Non-pigmented ciliary epithelial cell (primary cell): ENCODE data around the gene ZNF813.
"Not testable (repeated sequence)": the region's sequence is repeated elsewhere in the genome, so short reads cannot be mapped to it uniquely, and the experiment has no call there.

ENCODE experiments used
- DNase-seq: peaks from one replicate; pipeline ENCODE4 v3.0.0-alpha.2; 2010; ENCODE audit warnings: low read depth

The ZNF813 gene

GRCh38 chr19:53467485-53468262, at the start of gene ZNF813:
ZNF813 (plus strand) TSS chr19:53467733; CDS start chr19:53483823, 16,090 bp downstream.
- no peak for DNase-seq

GRCh38 chr19:53420520-53421315, 46.8 kb upstream of the ZNF813 start:
- DNase-seq = not testable (repeated sequence)

GRCh38 chr19:53422551-53422950, 45.0 kb upstream of the ZNF813 start:
- no peak for DNase-seq

GRCh38 chr19:53423074-53423473, 44.5 kb upstream of the ZNF813 start:
- DNase-seq = not testable (repeated sequence)

- DNase-seq = not testable (repeated sequence)
Observed at GRCh38 chr19:53423680-53424079, 43.9 kb upstream of the ZNF813 start.

DNA sequence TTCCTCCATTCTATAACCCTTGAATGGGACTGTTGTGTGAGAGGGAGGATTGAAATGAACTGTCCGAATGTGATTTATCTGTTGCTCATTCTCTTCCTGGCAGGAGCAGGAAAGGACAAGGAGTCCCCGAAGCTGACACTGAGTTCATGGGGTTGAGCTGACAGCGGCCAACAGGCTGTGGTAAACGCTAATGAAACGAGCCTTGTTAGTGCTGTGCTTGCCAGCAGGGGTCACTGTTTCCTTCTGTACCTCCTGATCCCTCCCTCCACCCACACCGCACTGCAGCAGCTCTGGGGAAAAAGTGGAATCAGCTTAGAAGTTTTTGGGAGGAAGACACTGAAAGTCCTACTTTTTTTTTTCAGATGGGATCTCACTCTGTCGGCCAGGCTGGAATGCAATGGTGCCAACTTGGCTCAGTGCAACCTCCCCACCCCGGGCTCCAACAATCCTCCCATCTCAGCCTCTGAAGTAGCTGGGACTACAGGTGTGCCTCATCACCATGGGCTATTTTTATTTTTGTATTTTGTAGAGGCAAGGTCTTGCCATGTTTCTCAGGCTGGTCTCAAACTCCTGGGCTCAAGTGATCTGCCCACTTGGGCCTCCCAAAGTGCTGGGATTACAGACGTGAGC, 42.5 kb upstream of the ZNF813 start:
- DNase-seq = peak; percentile 24

DNA sequence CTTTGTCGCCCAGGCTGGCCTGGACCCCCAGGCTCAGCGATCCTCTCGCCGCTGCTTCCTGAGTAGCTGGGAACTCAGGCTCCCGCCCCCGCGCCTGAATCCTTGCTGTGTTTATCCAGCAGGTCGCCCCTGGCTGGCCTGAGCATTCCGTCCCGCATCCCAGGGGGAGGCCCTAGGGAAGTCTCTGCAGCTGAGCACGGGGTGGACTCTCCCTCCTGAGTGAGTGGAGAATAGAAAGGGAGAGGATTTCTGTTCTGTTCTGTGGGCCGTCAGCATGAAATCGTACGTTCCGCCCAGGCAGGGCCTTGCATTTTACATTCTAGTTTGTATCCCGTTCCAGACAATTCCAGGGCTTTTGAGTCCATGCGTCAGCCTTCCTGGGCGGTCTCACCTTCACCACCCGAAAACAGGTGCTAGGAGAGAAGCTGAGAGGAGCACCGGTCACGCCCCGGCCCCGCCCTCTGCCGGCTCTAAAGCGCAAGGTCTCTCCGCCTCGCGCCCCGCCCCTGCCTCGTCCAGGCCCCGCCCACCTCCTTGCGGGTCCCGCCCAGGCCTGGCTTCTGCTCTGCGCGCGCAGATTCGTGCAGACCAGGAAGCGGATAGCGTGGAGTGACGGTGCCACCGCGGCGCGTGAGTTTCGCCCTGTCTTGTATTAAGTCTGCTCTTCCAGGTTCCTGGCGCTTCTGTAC, 36.0 kb upstream of the ZNF813 start, which contains the start of gene ZNF761:
ZNF761 (plus strand) TSS at position 586 of the 689 bp plus-strand sequence. CDS start 15,285 bp downstream, outside the sequence.
- peak; percentile 44 for DNase-seq

DNA sequence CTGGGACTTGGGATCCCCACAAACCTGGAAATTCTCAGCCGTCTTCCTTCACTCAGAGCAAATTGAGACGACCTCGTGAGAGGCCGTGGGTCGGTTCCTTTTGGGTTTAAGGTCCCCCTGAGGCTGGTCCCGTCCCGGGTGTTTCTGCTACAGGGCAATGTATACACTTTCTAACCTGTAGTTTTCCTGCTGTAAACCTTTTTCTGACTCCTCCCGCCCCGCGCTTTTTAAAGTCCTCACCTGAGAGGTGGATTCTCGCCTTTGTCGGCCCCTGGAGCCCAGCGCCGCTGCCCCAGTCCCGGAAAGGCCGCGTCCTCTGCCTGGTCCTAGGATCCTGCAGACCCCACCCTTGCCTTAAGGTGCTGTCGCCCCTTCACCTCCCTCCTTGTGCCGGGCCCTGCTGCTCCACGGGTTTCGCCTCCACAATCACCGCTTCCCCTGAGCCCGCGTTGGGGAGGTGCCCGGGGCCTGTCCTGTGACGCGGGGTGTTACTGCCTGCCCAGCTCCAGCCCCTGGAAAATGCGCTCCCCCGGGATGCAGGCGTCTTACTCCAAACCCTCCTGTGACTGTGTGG, 35.4 kb upstream of the ZNF813 start:
- no peak for DNase-seq

- not testable (repeated sequence) for DNase-seq
Observed at GRCh38 chr19:53443809-53444208, 23.7 kb upstream of the ZNF813 start.

GRCh38 chr19:53447196-53447595, 20.3 kb upstream of the ZNF813 start:
- not testable (repeated sequence) for DNase-seq

GRCh38 chr19:53455828-53456227, 11.7 kb upstream of the ZNF813 start:
- DNase-seq = no peak

GRCh38 chr19:53460131-53460721, 7.3 kb upstream of the ZNF813 start:
- DNase-seq = not testable (repeated sequence)

DNA sequence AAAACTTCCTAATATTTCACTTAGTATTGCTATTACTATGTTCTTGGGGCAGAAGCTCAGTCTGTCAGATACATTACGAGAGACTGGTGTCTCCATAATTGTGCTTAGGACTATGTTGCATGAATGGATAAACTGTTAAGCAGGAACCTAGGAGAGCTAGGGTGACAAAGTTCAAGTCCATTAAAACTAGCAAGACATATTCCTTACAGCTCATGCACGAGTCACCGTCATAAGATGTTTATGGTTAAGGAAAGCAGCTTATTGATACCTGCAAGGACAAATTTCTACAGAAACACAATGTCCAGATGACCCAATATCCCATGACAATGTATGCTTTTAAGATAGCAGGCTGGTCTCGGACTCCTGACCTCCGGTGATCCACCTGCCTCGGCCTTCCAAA, 5.7 kb upstream of the ZNF813 start:
- DNase-seq = no peak

DNA sequence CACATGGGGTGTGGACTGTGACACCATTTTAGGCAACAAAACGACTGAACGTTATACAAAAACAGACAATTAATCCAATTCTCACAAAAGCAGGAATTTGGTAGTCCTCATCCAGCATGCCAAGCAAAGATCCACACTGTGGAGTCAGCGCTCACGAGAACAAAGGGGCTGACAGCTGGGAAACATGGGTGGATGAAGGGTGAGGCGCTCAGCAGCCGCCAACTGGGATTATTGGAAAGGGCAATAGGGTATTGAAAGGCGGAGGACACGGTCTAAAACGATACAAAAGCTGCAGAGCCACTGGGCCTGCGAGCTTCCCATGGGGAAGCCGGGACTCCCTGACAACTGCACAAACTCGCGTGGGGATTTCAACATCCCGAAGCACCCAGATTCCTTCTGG, 4.7 kb upstream of the ZNF813 start:
- DNase-seq = no peak

DNA sequence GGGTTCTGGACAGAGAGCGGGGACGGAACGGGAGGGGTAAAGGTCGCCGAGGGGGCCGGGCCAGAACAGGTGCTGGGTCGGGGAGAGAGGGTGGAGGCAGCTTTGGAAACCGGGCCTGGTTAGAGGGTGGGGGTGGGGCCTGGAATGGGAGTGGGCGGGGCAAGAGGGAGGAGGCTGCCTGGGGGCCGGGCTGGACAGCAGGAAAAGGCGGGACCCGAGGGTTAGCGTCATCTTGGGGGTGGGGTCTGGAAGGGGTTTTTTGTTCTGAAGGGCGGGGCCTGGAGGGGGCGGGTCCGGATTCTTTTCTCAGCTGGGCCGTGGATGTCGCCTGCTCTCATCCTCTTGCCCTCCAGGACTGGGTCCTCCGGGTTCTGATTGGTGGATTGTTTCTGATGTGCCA, 4.3 kb upstream of the ZNF813 start:
- DNase-seq = no peak

DNA sequence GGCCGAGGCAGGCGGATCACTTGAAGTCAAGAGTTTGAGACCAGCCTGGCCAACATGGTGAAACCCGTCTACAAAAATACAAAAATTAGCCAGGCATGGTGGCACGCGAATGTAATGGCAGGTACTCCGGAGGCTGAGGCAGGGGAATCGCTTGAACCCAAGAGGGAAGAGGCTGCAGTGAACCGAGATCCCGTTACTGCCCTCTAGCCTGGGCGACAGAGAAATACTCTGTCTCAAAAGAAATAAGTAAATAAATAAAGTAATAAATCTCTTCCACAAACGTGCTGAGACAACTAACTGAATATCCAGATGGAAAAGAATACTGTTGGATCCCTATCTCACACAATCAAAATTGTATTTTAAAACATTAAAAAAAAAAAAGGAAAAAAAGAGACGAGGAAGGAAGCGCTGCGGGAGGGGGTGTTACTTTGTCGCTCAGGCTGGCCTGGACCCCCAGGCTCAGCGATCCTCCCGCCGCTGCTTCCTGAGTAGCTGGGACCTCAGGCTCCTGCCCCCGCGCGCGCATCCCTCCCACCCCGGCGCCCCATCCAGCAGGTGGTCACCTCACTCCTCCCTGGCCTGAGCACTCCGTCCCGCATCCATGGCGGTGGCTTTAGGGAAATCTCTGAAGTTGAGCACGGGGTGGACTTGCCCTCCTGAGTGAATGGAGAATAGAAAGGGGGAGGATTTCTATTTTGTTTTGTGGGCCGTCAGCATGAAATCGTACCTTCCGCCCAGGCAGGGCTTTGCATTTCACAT, 628 bp upstream of the ZNF813 start:
- DNase-seq = no peak

- not testable (repeated sequence) for DNase-seq
Observed at GRCh38 chr19:53468628-53469027, 1.1 kb downstream of the ZNF813 start.

GRCh38 chr19:53471916-53472315, 4.4 kb downstream of the ZNF813 start:
- no peak for DNase-seq

DNA sequence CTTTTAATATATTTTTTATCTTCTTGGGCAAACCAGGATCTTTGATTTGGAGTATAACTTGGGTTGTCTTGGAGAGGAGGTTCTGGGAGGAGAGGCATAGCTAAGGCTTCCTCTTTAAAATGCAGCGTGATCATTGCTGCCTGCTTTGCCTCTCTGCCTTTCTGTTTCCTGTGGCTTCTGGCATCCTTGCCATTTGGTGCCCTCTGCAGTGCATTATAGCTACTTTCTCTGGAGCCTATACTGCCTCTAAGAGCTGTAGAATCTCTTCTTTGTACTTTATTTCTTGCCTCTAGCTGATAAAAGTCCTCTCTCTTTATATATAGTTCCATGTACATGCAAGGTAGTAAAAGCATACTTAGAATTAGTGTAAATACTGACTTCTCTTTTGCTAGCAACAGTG, 7.3 kb downstream of the ZNF813 start:
- not testable (repeated sequence) for DNase-seq

DNA sequence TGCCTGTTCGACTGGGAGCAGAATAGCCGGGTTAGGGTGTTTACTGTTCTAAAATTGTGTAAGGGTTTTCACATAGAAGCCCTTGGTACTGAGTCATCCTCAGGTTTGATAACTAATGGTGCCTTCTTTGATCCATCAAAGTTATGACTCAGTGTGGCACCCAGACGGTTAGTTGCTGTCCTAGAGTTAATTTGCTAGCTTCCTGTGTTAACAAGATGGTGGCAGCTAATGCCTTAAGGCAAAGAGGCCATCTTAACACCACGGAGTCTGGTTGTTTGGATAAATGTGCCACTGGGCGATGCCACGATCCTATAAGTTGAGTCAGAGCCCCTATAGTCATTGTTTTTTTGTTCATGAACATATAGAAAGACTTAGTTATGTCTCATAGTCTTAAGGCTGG, 7.9 kb downstream of the ZNF813 start:
- not testable (repeated sequence) for DNase-seq
